Sigmoid colon (tissue), 4 donors: ENCODE measurements around the gene TMEM168.

Source experiments
- CTCF ChIP-seq, 4 experiments: fragments of 450-650 bp in 3 of 4; fragments of 200-600 bp in 1 of 4; IDR thresholded peaks; one replicate each; pipeline ENCODE4 v1.5.1; 2016 to 2019; ENCODE audit warnings: antibody characterized with exemption in 4 of 4, mild to moderate bottlenecking in 3 of 4, moderate library complexity in 2 of 4
- EP300 ChIP-seq, 4 donors: sonication (generic); formaldehyde crosslinking; IDR thresholded peaks; one replicate each; pipeline ENCODE4 v1.6.1; 2017; ENCODE audit warnings: antibody characterized with exemption in 4 of 4
- POLR2A ChIP-seq, 2 donors: fragments of 450-650 bp; IDR thresholded peaks; one replicate each; pipeline ENCODE4 v1.6.1; 2016; ENCODE audit warnings: antibody characterized with exemption in 2 of 2, mild to moderate bottlenecking in 2 of 2, moderate library complexity in 2 of 2

- TF ChIP-seq POLR2A (IDR thresholded peaks at IDR 0.05) (no peak), CTCF (IDR thresholded peaks at IDR 0.05) (no peak), EP300 (IDR thresholded peaks at IDR 0.05) (no peak)
These were observed 68.8 kb downstream of the TMEM168 start for GRCh38 chr7:112721366-112721765.
